Esophagus (tissue), 2 donors: ENCODE measurements around the gene SRSF11. TPM values are rescaled to one million over a fixed set of nuclear protein-coding genes. Genes with fewer than 3 reads are reported as not detected.
"Not testable (repeated sequence)": the region's sequence is repeated elsewhere in the genome, so short reads cannot be mapped to it uniquely, and the experiment has no call there.

ENCODE experiments used
- H3K27ac ChIP-seq, 2 donors: one replicate each; pipeline ENCODE4 v1.5.1; 2013; ENCODE audit warnings: low read depth in 2 of 2, mild to moderate bottlenecking in 2 of 2, inconsistent platforms in 1 of 2, low read length in 1 of 2, moderate library complexity in 1 of 2
- H3K27me3 ChIP-seq, 2 donors: one replicate each; pipeline ENCODE4 v1.6.1; 2013; ENCODE audit warnings: low read length in 2 of 2, control low read depth in 1 of 2, mild to moderate bottlenecking in 1 of 2; ENCODE audit not compliant: insufficient read depth in 2 of 2, control insufficient read depth in 1 of 2
- H3K36me3 ChIP-seq, 2 donors: one replicate each; pipeline ENCODE4 v1.6.1; 2013; ENCODE audit warnings: low read length in 1 of 2; ENCODE audit not compliant: control insufficient read depth in 2 of 2, insufficient read depth in 2 of 2
- H3K4me1 ChIP-seq, 2 donors: one replicate each; pipeline ENCODE4 v1.6.1; 2013; ENCODE audit warnings: low read length in 1 of 2; ENCODE audit not compliant: control insufficient read depth in 2 of 2, insufficient read depth in 2 of 2
- H3K4me3 ChIP-seq, 2 donors: one replicate each; pipeline ENCODE4 v1.5.1; 2013; ENCODE audit warnings: low read length in 2 of 2, mild to moderate bottlenecking in 2 of 2, low read depth in 1 of 2, moderate library complexity in 1 of 2
- H3K9me3 ChIP-seq, 2 donors: one replicate each; pipeline ENCODE4 v1.6.1; 2013; ENCODE audit warnings: mild to moderate bottlenecking in 2 of 2, low read depth in 1 of 2, low read length in 1 of 2, moderate library complexity in 1 of 2; ENCODE audit not compliant: control insufficient read depth in 2 of 2, insufficient read depth in 1 of 2
- WGBS, 2 donors: extraction: QIAGEN DNeasy Blood & Tissue Kit; methylation state at CpG; one replicate each; pipeline ENCODE4 v1.1.7; 2013; 5-methylcytosine and 5-hydroxymethylcytosine counted together
- polyA plus RNA-seq, 2 donors: library from polyadenylated mRNA; stranded (reverse); fragments of 200-250 nt; gene quantifications; one replicate each; pipeline ENCODE4 v1.2.3, GENCODE V29; 2013
- donor health status: healthy with polysubstance abuse.
- donor health status: Bipolar disorder and iron deficiency.

The SRSF11 gene
- polyA plus RNA-seq, 2 donors: 71.5 to 131 TPM

DNA sequence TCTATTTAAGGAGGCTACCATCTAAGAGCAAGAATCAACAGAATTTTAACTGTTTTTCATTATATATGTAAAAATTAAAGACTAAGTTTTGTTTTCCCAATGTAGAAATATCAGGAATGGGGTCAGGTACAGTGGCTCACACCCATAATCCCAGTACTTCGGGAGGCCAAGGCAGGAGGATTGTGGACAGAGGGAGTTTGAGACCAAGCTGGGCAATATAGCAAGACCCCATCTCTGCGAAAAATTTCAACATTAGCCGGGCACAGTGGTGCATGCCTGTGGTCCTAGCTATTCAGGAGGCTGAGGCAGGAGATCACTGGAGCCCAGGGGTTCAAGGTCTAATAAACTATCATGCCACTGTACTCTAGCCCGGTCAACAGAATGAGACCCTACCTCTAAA is 21.1 kb upstream of the SRSF11 start:
- no peak overlapping the region for H3K27ac ChIP-seq
- H3K4me1 ChIP-seq: no peaks in the 10 kb centered on the region
- 95 to 99% methylated on average over 4 of the region's 4 CpGs for WGBS, 2 donors
- no peaks in the 10 kb centered on the region for H3K36me3 ChIP-seq
- H3K27me3 ChIP-seq: no peaks in the 10 kb centered on the region
- no peaks in the 10 kb centered on the region for H3K9me3 ChIP-seq
- no peak overlapping the region for H3K4me3 ChIP-seq

DNA sequence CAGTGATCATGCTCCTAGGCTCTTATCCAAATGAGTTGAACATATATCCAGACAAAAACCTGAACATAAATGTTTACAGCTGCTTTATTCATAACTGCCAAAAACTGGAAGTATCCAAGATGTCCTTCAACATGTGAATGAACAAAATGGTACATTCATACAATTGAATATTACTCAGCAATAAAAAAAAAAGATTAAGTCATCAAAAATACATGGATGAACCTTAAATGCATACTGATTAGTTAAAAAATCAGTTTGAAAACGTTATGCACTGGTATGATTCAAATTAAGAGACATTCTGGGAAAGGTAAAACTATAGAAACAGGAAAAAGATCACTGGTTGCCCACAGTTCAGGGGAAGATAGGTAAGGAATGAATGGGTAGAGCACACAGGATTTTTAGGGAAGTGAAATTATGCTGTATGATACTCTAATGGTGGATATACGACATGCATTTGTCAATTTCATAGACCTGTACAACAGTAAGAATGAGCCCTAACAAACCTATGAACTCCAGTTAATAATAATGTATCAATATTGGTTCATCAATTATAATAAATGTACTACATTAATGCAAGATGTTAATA is 18.9 kb upstream of the SRSF11 start:
- Histone ChIP-seq H3K9me3 (no peaks in the 10 kb centered on the region), H3K27ac (no peak overlapping the region), H3K4me1 (no peaks in the 10 kb centered on the region), H3K27me3 (no peaks in the 10 kb centered on the region), H3K36me3 (no peaks in the 10 kb centered on the region), H3K4me3 (no peak overlapping the region)
- WGBS, 2 donors: 55 to 61% methylated on average over 2 of the region's 2 CpGs

- no peaks in the 10 kb centered on the region for H3K9me3 ChIP-seq
- WGBS, 2 donors: 95 to 96% methylated on average over 1 of the region's 1 CpG
- no peak overlapping the region for H3K27ac ChIP-seq
- H3K36me3 ChIP-seq: no peaks in the 10 kb centered on the region
- H3K27me3 ChIP-seq: no peaks in the 10 kb centered on the region
- H3K4me1 ChIP-seq: no peaks in the 10 kb centered on the region
- no peak overlapping the region for H3K4me3 ChIP-seq
These were observed 17.0 kb upstream of the SRSF11 start for GRCh38 chr1:70204139-70204538.

GRCh38 chr1:70204600-70204999 is 16.6 kb upstream of the SRSF11 start:
- H3K4me1 ChIP-seq: no peaks in the 10 kb centered on the region
- WGBS, 2 donors: 0 to 1% methylated on average over 4 of the region's 4 CpGs
- no peaks in the 10 kb centered on the region for H3K9me3 ChIP-seq
- no peaks in the 10 kb centered on the region for H3K36me3 ChIP-seq
- H3K4me3 ChIP-seq: peak overlapping the region; percentile 72 to 97
- no peak overlapping the region for H3K27ac ChIP-seq
- H3K27me3 ChIP-seq: no peaks in the 10 kb centered on the region

DNA sequence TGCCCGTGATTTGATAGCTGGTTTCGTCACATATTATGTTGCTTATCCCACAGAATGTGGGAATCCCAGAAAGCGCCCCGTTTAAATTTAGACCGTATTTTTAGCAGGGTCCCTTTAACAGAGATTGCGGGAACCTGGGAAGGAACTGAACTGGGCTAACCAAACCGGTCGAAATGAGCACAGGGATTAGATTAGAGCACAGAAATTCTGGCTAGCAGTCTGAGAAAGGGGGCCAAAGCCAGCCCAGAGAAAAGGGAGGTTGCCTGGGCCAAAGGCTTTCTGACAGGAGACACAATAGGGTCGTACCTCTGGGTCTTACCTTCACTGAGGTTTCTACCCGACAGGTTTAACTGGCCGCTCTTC is 16.1 kb upstream of the SRSF11 start:
- WGBS, 2 donors: 0 to 1% methylated on average over 11 of the region's 11 CpGs
- Histone ChIP-seq H3K27ac (peak overlapping the region; percentile 94 to 97), H3K9me3 (no peaks in the 10 kb centered on the region), H3K4me3 (peak overlapping the region; percentile 72 to 97), H3K36me3 (no peaks in the 10 kb centered on the region), H3K27me3 (no peaks in the 10 kb centered on the region), H3K4me1 (no peaks in the 10 kb centered on the region)

GRCh38 chr1:70205434-70206118 is 15.6 kb upstream of the SRSF11 start, which contains the start of gene LRRC40:
Gene LRRC40 (minus strand): TSS chr1:70205579. CDS start chr1:70205540, 39 bp downstream.
- Histone ChIP-seq H3K9me3 (no peaks in the 10 kb centered on the region), H3K4me1 (no peaks in the 10 kb centered on the region)
- WGBS, 2 donors: 0 to 1% methylated on average over 47 of the region's 47 CpGs

DNA sequence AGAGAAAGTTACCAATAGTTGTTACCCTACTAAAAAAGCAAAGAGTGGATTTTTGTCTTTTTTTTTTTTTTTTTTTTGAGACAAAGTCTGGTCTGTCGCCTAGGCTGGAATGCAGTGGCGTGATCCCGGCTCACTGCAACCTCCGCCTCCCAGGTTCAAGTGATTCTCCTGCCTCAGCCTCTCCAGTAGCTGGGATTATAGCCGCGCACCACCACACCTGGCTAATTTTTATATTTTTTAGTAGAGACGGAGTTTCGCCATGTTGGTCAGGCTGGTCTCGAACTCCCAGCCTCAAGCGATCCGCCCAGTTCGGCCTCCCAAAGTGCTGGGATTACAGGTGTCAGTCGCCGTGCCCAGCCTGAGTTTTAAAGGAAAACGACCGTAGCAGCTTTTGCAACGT is 14.3 kb upstream of the SRSF11 start:
- not testable (repeated sequence) for H3K4me1 ChIP-seq, H3K27ac ChIP-seq
- WGBS, 2 donors: 84 to 86% methylated on average over 17 of the region's 17 CpGs

More at GRCh38 chr1:70205434-70206118, 15.6 kb upstream of the SRSF11 start, which contains the start of gene LRRC40:
- Histone ChIP-seq H3K27ac (peak within 1 kb of the TSS; percentile 94 to 97), H3K36me3 (no peaks in the 10 kb centered on the region), H3K27me3 (no peaks in the 10 kb centered on the region), H3K4me3 (peak within 1 kb of the TSS; percentile 72 to 97)

DNA sequence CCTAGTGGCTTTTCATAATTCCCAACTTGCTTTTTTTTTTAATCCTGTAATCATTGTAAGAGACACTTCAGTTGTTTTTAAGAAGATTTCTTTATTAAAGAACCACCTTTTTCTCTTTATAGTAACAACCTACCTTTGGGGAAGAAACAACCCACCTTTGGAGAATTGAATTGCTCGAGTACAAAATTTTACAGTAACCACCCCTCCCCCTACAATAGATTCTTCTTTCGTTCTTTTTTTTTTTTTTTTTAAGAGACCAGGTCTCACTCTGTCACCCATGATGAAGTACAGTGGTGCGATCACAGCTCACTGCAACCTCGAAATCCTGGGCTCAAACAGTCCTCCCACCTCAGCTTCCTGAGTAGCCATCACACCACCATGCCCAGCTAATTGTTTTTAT is 13.7 kb upstream of the SRSF11 start:
- Histone ChIP-seq H3K27ac (no peak overlapping the region), H3K27me3 (no peaks in the 10 kb centered on the region), H3K36me3 (no peaks in the 10 kb centered on the region), H3K9me3 (no peaks in the 10 kb centered on the region), H3K4me3 (no peak overlapping the region), H3K4me1 (no peaks in the 10 kb centered on the region)
- WGBS, 2 donors: 86 to 89% methylated on average over 4 of the region's 4 CpGs

More for the DNA sequence above, 14.3 kb upstream of the SRSF11 start:
- not testable (repeated sequence) for H3K36me3 ChIP-seq, H3K27me3 ChIP-seq, H3K9me3 ChIP-seq
- H3K4me3 ChIP-seq: peak overlapping the region in 1 of 2 donors; percentile 97

GRCh38 chr1:70208292-70208691 is 12.9 kb upstream of the SRSF11 start:
- WGBS, 2 donors: 96 to 98% methylated on average over 7 of the region's 7 CpGs
- no peaks in the 10 kb centered on the region for H3K27me3 ChIP-seq
- no peak overlapping the region for H3K4me3 ChIP-seq
- no peaks in the 10 kb centered on the region for H3K4me1 ChIP-seq
- H3K36me3 ChIP-seq: no peaks in the 10 kb centered on the region
- no peaks in the 10 kb centered on the region for H3K9me3 ChIP-seq
- no peak overlapping the region for H3K27ac ChIP-seq

DNA sequence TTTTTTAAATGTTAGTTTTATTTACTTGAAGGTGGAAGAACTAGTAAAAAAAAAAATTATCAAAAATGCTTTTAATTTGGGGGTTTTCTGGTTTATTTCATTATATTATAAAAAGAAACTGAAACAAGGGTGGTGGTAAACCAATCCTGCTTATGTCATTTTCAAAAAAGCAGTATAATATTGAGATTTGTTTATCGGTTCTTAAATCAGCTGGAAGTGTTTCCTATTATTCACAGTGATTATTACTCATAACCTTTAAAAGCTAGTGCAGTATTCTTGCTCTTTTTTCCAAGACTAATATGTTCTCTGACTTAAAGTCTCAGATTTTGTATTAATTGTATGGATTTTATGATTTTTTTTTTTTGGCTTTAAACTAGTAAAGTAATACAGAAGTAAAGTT is 10.4 kb upstream of the SRSF11 start:
- 54 to 70% methylated on average over 1 of the region's 1 CpG for WGBS, 2 donors
- no peaks in the 10 kb centered on the region for H3K36me3 ChIP-seq
- no peak overlapping the region for H3K27ac ChIP-seq
- H3K4me3 ChIP-seq: no peak overlapping the region
- H3K27me3 ChIP-seq: no peaks in the 10 kb centered on the region
- no peaks in the 10 kb centered on the region for H3K4me1 ChIP-seq
- H3K9me3 ChIP-seq: no peaks in the 10 kb centered on the region
